A673 (cell line): Measurements from ENCODE around the gene MR1.

ENCODE experiments used
- CTCF ChIP-seq: fragments of 300-800, 200-600 bp; sonication (generic); conservative IDR thresholded peaks from 2 replicates; pipeline ENCODE4 v1.5.1; 2017; ENCODE audit warnings: low read depth, mild to moderate bottlenecking, antibody characterized with exemption, low read length, moderate library complexity, mixed read lengths
- EZH2 ChIP-seq: fragments of 200-600 bp; sonication (generic); IDR thresholded peaks from 2 replicates; pipeline ENCODE4 v1.6.1; 2017; ENCODE audit warnings: borderline replicate concordance, low read depth, mild to moderate bottlenecking, mixed read lengths, antibody characterized with exemption, low read length; ENCODE audit not compliant: poor library complexity, severe bottlenecking

- TF ChIP-seq CTCF (no peak), EZH2 (no peak)
Measured at GRCh38 chr1:181059435-181059834, 25.7 kb downstream of the MR1 start.
